SK-N-SH treated with all-trans-retinoic acid at 6 μM for 48 hours (cell line): ENCODE results near the gene FAM32A.

Experiments
- ATAC-seq: fragments of 200-7000 bp; cut with Tn5 transposase; 3 replicates; pipeline ENCODE4 v1.9.1; 2020; ENCODE audit warnings: mild to moderate bottlenecking, moderate library complexity
- ARNTL ChIP-seq: fragments of 450-650 bp; formaldehyde crosslinking; IDR thresholded peaks from 2 replicates; pipeline ENCODE4 v1.5.0; 2020; ENCODE audit warnings: low read depth, mild to moderate bottlenecking, moderate library complexity, borderline replicate concordance
- BACH2 ChIP-seq: fragments of 250-450 bp; sonication (Bioruptor Pico); IDR thresholded peaks from 2 replicates; pipeline ENCODE4 v1.9.0; 2021; ENCODE audit warnings: mild to moderate bottlenecking, borderline replicate concordance
- CSDC2 ChIP-seq: fragments of 250-450 bp; sonication (Bioruptor Pico); IDR thresholded peaks from 2 replicates; pipeline ENCODE4 v1.5.0; 2020; ENCODE audit warnings: mild to moderate bottlenecking, moderate library complexity
- ESRRG ChIP-seq: fragments of 250-450 bp; sonication (Bioruptor Pico); IDR thresholded peaks from 2 replicates; pipeline ENCODE4 v1.6.1; 2021; ENCODE audit warnings: mild to moderate bottlenecking
- GLIS3 ChIP-seq: fragments of 250-450 bp; sonication (Bioruptor Pico); IDR thresholded peaks from 2 replicates; pipeline ENCODE4 v1.5.0; 2020; ENCODE audit warnings: mild to moderate bottlenecking, moderate library complexity
- OSR1 ChIP-seq: fragments of 250-450 bp; sonication (Bioruptor Pico); IDR thresholded peaks from 2 replicates; pipeline ENCODE4 v1.8.0; 2022; ENCODE audit warnings: moderate library complexity, mild to moderate bottlenecking, inconsistent platforms
- PATZ1 ChIP-seq: fragments of 250-450 bp; sonication (Bioruptor Pico); IDR thresholded peaks from 2 replicates; pipeline ENCODE4 v1.8.0; 2020; ENCODE audit warnings: mild to moderate bottlenecking, moderate library complexity, borderline replicate concordance
- POU6F1 ChIP-seq: fragments of 250-450 bp; sonication (Bioruptor Pico); IDR thresholded peaks from 2 replicates; pipeline ENCODE4 v1.8.0; 2021; ENCODE audit warnings: low read depth, mild to moderate bottlenecking, moderate library complexity, borderline replicate concordance
- RARB ChIP-seq: fragments of 250-450 bp; sonication (Bioruptor Pico); IDR thresholded peaks from 2 replicates; pipeline ENCODE4 v1.8.0; 2021; ENCODE audit warnings: mild to moderate bottlenecking, moderate library complexity
- SNAI2 ChIP-seq: fragments of 250-450 bp; sonication (Bioruptor Pico); IDR thresholded peaks from 2 replicates; pipeline ENCODE4 v1.5.0; 2020; ENCODE audit warnings: mild to moderate bottlenecking, moderate library complexity
- TCF4 ChIP-seq: fragments of 250-450 bp; sonication (Bioruptor Pico); IDR thresholded peaks from 2 replicates; pipeline ENCODE4 v1.8.0; 2021; ENCODE audit warnings: mild to moderate bottlenecking, moderate library complexity, borderline replicate concordance
- TOX ChIP-seq: fragments of 250-450 bp; sonication (Bioruptor Pico); IDR thresholded peaks from 2 replicates; pipeline ENCODE4 v1.8.0; 2021; ENCODE audit warnings: mild to moderate bottlenecking, moderate library complexity, borderline replicate concordance
- ZC3H10 ChIP-seq: fragments of 250-450 bp; sonication (Bioruptor Pico); IDR thresholded peaks from 2 replicates; pipeline ENCODE4 v1.5.1; 2021; ENCODE audit warnings: mild to moderate bottlenecking, moderate library complexity
- ZFP3 ChIP-seq: fragments of 250-450 bp; sonication (Bioruptor Pico); IDR thresholded peaks from 2 replicates; pipeline ENCODE4 v1.5.0; 2020; ENCODE audit warnings: mild to moderate bottlenecking, moderate library complexity
- ZFP30 ChIP-seq: fragments of 450-650 bp; formaldehyde crosslinking; IDR thresholded peaks from 2 replicates; pipeline ENCODE4 v1.5.0; 2022; ENCODE audit warnings: mild to moderate bottlenecking, moderate library complexity
- ZNF565 ChIP-seq: fragments of 450-650 bp; formaldehyde crosslinking; conservative IDR thresholded peaks from 2 replicates; pipeline ENCODE4 v1.5.0; 2020; ENCODE audit warnings: low read depth, mild to moderate bottlenecking, moderate library complexity
- ZNF70 ChIP-seq: fragments of 450-650 bp; formaldehyde crosslinking; IDR thresholded peaks from 2 replicates; pipeline ENCODE4 v1.5.0; 2020; ENCODE audit warnings: mild to moderate bottlenecking, moderate library complexity
- ZNF8 ChIP-seq: fragments of 450-650 bp; formaldehyde crosslinking; IDR thresholded peaks from 2 replicates; pipeline ENCODE4 v1.5.0; 2020; ENCODE audit warnings: mild to moderate bottlenecking, moderate library complexity
- TF ChIP-seq, protein P1 (sequence below): fragments of 250-450 bp; sonication (Bioruptor Pico); IDR thresholded peaks from 2 replicates; pipeline ENCODE4 v1.5.1; 2021; ENCODE audit warnings: mild to moderate bottlenecking, moderate library complexity

The FAM32A gene

DNA sequence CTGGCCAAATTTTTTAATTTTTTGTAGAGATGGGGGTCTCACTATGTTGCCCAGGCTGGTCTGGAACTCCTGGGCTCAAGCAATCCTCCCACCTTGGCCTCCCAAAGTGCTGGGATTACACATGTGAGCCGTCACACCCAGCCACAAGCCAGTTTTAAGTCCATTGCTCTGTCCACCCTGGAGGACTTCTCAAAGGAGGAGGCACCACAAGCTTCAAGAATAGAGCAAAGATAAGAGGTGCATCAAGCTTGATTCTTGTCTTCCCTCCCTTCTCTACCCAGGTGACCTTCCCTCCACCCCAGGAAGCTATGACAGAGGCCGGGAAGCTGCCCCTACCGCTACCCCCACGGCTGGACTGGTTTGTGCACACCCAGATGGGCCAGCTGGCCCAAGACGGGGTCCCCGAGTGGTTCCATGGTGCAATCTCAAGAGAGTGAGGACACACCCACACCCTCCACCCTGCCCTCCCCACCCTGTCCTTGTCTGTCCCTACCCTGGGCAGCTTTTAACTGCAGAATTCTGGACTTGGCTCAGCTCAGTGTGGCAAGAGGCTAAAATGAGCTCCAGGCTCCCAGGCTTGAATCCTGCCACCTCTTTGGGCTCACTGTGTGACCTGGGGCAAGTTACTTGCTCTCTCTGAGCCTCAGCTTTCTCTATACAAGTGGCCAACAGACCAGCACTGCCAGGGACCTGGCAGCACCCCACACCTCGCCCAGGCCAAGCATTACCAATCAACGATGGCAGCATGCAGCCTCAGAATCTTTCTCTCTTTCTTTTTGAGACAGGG is 36.6 kb upstream of the FAM32A start:
- no peak for ATAC-seq
- no peak for TF ChIP-seq ZC3H10 (CRISPR knock-in tag)
- TF ChIP-seq RARB (CRISPR knock-in tag) = no peak
- TF ChIP-seq SNAI2 (CRISPR knock-in tag) = no peak
- no peak for TF ChIP-seq ZNF565 (CRISPR knock-in tag)
- TF ChIP-seq ZNF8 (CRISPR knock-in tag) = no peak
- TF ChIP-seq PATZ1 = no peak
- TF ChIP-seq BACH2 (CRISPR knock-in tag) = no peak
- no peak for TF ChIP-seq GLIS3
- no peak for TF ChIP-seq CSDC2 (CRISPR knock-in tag)

DNA sequence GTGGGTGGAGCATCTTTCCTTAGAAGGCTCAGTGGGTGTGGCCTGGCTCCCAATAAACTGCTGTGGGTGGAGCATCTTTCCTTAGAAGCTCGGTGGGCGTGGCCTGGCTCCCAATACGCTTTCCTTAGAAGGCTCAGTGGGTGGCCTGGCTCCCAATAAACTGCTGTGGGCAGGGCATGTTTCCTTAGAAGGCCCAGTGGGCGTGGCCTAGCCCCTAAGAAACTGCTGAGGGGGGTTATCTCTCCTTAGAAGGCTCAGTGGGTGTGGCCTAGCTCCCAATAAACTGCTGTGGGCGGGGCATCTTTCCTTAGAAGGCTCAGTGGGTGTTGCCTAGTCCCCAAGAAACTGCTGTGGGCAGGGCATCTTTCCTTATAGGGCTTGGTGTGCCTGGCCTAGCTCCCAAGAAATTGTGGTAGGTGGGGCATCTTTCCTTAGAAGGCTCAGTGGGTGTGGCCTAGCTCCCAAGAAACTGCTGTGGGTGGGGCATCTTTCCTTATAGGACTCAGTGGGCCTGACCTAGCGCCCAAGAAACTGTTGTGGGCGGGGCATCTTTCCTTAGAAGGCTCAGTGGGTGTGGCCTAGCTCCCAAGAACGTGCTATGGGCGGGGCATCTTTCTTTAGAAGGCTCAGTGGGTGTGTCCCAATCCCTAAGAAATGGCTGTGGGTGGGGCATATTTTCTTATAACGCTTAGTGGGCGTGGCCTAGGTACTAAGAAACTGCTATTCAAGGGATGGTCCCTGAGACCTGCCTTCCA is 31.5 kb upstream of the FAM32A start:
- no peak for ATAC-seq
- TF ChIP-seq PATZ1 (no peak), ESRRG (no peak), ZFP3 (CRISPR knock-in tag) (no peak), ZNF70 (CRISPR knock-in tag) (no peak), POU6F1 (CRISPR knock-in tag) (no peak), ZC3H10 (CRISPR knock-in tag) (no peak), ARNTL (CRISPR knock-in tag) (no peak), TOX (CRISPR knock-in tag) (no peak)
- TF ChIP-seq, protein P1, sequence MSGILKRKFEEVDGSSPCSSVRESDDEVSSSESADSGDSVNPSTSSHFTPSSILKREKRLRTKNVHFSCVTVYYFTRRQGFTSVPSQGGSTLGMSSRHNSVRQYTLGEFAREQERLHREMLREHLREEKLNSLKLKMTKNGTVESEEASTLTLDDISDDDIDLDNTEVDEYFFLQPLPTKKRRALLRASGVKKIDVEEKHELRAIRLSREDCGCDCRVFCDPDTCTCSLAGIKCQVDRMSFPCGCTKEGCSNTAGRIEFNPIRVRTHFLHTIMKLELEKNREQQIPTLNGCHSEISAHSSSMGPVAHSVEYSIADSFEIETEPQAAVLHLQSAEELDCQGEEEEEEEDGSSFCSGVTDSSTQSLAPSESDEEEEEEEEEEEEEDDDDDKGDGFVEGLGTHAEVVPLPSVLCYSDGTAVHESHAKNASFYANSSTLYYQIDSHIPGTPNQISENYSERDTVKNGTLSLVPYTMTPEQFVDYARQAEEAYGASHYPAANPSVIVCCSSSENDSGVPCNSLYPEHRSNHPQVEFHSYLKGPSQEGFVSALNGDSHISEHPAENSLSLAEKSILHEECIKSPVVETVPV = no peak

DNA sequence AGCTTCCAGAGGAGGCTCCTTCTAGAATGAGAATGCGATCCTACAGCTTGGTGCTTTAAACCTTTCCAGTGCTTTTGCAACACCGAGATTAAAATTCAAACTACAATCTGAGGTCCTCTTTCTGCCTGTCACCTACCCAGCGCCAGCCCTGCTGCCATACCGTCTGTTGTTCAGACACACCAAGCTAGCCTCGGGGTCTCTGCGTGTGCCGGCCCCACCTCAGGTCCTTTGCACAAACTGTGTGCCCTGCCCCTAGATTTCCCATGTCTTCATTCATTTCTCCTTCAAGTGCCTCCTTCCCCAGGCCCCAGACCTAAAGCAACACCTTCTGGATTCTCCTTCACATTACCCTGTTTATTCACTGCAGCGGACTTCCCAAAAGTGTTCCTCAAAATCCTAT is 30.7 kb upstream of the FAM32A start:
- no peak for ATAC-seq
- TF ChIP-seq BACH2 (CRISPR knock-in tag) (no peak), ARNTL (CRISPR knock-in tag) (no peak), POU6F1 (CRISPR knock-in tag) (no peak), TOX (CRISPR knock-in tag) (no peak), ZNF8 (CRISPR knock-in tag) (no peak), TCF4 (no peak), RARB (CRISPR knock-in tag) (no peak), ZFP30 (CRISPR knock-in tag) (no peak), OSR1 (CRISPR knock-in tag) (no peak), ESRRG (no peak)
- TF ChIP-seq, protein P1 = no peak
